ENCODE measurements around the gene CDCA5. TPM values are rescaled to one million over a fixed set of nuclear protein-coding genes. Genes with fewer than 3 reads are reported as not detected.

Gene CDCA5
- polyA plus RNA-seq, 2 of the 4 experiments (the other 2 are of a cell fraction), result 30.9 to 46.0 TPM

DNA sequence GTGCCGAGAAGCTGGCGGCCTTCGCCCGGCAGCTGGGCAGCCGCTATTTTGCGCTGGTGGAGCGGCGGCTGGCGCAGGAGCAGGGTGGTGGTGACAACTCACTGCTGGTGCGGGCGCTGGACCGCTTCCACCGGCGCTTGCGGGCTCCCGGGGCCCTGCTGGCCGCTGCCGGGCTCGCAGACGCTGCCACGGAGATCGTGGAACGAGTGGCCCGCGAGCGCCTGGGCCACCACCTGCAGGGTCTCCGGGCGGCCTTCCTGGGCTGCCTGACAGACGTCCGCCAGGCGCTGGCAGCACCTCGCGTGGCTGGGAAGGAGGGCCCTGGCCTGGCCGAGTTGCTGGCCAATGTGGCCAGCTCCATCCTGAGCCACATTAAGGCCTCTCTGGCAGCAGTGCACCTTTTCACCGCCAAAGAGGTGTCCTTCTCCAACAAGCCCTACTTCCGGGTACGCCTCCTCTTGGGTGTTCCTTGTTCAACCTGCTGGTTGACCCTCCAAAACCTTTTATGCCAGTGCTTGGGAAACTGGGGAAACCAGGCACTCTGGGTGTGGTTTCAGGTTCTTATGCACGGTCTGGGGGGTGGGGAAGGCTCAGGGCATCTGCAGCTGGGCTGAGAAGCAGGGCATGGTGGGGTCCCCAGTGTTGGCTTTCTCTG lies 24.8 kb upstream of the CDCA5 start:
- CTCF ChIA-PET, result interaction anchor here (0.6 to 6.6 kb wide), 10 partner anchors 11 to 262 kb away, joined by 3 to 153 read pairs (median 4); partner anchors contain the start of genes ARL2, FAU, MRPL49 and VPS51

DNA sequence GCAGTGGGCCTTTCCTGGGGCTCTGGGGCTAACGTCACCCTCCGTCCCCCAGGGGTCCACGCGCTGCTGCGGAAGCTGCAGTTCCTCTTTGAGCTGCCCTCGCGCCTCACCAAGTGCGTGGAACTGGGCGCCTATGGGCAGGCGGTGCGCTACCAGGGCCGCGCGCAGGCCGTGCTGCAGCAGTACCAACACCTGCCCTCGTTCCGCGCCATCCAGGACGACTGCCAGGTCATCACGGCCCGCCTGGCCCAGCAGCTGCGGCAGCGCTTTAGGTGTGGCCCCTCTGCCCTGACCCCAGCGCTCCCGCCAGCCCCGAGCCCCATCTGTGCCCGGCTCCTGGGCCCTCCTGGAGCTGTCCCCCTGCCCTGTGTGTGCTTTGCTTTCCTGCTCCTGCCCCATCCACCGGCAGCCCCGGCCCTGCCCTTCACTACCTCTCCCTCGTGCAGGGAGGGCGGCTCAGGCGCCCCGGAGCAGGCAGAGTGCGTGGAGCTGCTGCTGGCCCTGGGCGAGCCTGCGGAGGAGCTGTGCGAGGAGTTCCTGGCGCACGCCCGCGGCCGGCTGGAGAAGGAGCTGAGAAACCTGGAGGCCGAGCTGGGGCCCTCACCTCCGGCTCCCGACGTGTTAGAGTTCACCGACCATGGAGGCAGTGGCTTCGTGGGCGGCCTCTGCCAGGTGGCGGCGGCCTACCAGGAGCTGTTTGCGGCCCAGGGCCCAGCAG lies 24.1 kb upstream of the CDCA5 start:
- 94% methylated on average over 27 of the region's 52 CpGs for WGBS (ENCODE audit: missing lambda C conversion rate)
- Histone ChIP-seq H3K4me1 (peaks cover 15% of the 10 kb centered on the region; the same call in 2 of the 3 replicates), H3K27ac (no peak overlapping the region), H3K9me3 (no peaks in the 10 kb centered on the region), H3K4me3 (no peak overlapping the region), H3K4me2 (no peak overlapping the region)
- ATAC-seq (no peak), FAIRE-seq (no peak), DNase-seq (ENCODE audit: low read depth in 1 of 2, low spot score in 1 of 2) (no peak)
- POLR2A ChIA-PET, result interaction anchor here (0.9 to 1.0 kb wide), 2 partner anchors 10 to 14 kb away, joined by 3 to 4 read pairs; partner anchors contain the start of genes FAU, MRPL49 and ZNHIT2
- CTCF ChIA-PET, result interaction anchor here (0.6 to 6.6 kb wide), 10 partner anchors 12 to 261 kb away, joined by 3 to 153 read pairs (median 4); partner anchors contain the start of genes ARL2, FAU, MRPL49 and VPS51
- TF ChIP-seq TP53 (CRISPR knock-in tag; IDR thresholded peaks at IDR 0.05) (no peak), HDAC2 (IDR thresholded peaks at IDR 0.05) (no peak), ZNF302 (CRISPR knock-in tag; IDR thresholded peaks at IDR 0.05) (no peak), MAZ (IDR thresholded peaks at IDR 0.05; ENCODE audit: borderline replicate concordance, low read depth, low read length) (no peak), EP300 (IDR thresholded peaks at IDR 0.05) (no peak), HOXB13 (CRISPR knock-in tag; IDR thresholded peaks at IDR 0.05; ENCODE audit: low read depth) (no peak), CBX8 (IDR thresholded peaks at IDR 0.05) (no peak), MYC (IDR thresholded peaks at IDR 0.05; ENCODE audit: borderline replicate concordance, low read length) (no peak), FOSB (CRISPR knock-in tag; IDR thresholded peaks at IDR 0.05) (no peak), EHF (CRISPR knock-in tag; IDR thresholded peaks at IDR 0.05) (no peak), NPAS2 (CRISPR knock-in tag; IDR thresholded peaks at IDR 0.05; ENCODE audit: borderline replicate concordance) (no peak), GATA3 (IDR thresholded peaks at IDR 0.05; ENCODE audit: borderline replicate concordance) (no peak), FOSL2 (IDR thresholded peaks at IDR 0.05) (no peak), FOSL2 (CRISPR knock-in tag; IDR thresholded peaks at IDR 0.05) (no peak), RNF2 (IDR thresholded peaks at IDR 0.05; ENCODE audit: borderline replicate concordance, low read depth) (no peak)

More for the DNA sequence above, 24.8 kb upstream of the CDCA5 start:
- POLR2A ChIA-PET, result interaction anchor here (0.9 to 1.0 kb wide), 2 partner anchors 9 to 14 kb away, joined by 3 to 4 read pairs; partner anchors contain the start of genes FAU, MRPL49 and ZNHIT2
- TF ChIP-seq, protein P1, sequence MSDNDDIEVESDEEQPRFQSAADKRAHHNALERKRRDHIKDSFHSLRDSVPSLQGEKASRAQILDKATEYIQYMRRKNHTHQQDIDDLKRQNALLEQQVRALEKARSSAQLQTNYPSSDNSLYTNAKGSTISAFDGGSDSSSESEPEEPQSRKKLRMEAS (IDR thresholded peaks at IDR 0.05), result no peak
- no peak for TF ChIP-seq CBX8 (IDR thresholded peaks at IDR 0.05)
- no peak for TF ChIP-seq RARB (CRISPR knock-in tag; IDR thresholded peaks at IDR 0.05)
- TF ChIP-seq, protein P2, sequence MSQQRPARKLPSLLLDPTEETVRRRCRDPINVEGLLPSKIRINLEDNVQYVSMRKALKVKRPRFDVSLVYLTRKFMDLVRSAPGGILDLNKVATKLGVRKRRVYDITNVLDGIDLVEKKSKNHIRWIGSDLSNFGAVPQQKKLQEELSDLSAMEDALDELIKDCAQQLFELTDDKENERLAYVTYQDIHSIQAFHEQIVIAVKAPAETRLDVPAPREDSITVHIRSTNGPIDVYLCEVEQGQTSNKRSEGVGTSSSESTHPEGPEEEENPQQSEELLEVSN (IDR thresholded peaks at IDR 0.05; ENCODE audit: borderline replicate concordance, low read depth), result no peak
- TF ChIP-seq NPAS2 (CRISPR knock-in tag; IDR thresholded peaks at IDR 0.05; ENCODE audit: borderline replicate concordance), result no peak
- no peak for TF ChIP-seq FOSL2 (IDR thresholded peaks at IDR 0.05)
- TF ChIP-seq FOSL2 (CRISPR knock-in tag; IDR thresholded peaks at IDR 0.05), result no peak
- no peak for TF ChIP-seq ESRRA (IDR thresholded peaks at IDR 0.05; ENCODE audit: borderline replicate concordance, low read length)
- TF ChIP-seq CHD4 (IDR thresholded peaks at IDR 0.05; ENCODE audit: borderline replicate concordance), result no peak
- TF ChIP-seq MYC (IDR thresholded peaks at IDR 0.05; ENCODE audit: borderline replicate concordance, low read length), result no peak
- TF ChIP-seq SREBF2 (IDR thresholded peaks at IDR 0.05), result no peak
- TF ChIP-seq MAFK (IDR thresholded peaks at IDR 0.05; ENCODE audit: partially characterized antibody), result no peak
- TF ChIP-seq NFE2L2 (conservative IDR thresholded peaks at IDR 0.05; ENCODE audit: low read length), result no peak
- no peak for TF ChIP-seq GATA3 (IDR thresholded peaks at IDR 0.05; ENCODE audit: borderline replicate concordance)
- TF ChIP-seq POLR2A (IDR thresholded peaks at IDR 0.05; ENCODE audit: low read length), result no peak
- TF ChIP-seq, protein P3, sequence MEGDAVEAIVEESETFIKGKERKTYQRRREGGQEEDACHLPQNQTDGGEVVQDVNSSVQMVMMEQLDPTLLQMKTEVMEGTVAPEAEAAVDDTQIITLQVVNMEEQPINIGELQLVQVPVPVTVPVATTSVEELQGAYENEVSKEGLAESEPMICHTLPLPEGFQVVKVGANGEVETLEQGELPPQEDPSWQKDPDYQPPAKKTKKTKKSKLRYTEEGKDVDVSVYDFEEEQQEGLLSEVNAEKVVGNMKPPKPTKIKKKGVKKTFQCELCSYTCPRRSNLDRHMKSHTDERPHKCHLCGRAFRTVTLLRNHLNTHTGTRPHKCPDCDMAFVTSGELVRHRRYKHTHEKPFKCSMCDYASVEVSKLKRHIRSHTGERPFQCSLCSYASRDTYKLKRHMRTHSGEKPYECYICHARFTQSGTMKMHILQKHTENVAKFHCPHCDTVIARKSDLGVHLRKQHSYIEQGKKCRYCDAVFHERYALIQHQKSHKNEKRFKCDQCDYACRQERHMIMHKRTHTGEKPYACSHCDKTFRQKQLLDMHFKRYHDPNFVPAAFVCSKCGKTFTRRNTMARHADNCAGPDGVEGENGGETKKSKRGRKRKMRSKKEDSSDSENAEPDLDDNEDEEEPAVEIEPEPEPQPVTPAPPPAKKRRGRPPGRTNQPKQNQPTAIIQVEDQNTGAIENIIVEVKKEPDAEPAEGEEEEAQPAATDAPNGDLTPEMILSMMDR (IDR thresholded peaks at IDR 0.05), result no peak
- TF ChIP-seq CHD2 (IDR thresholded peaks at IDR 0.05; ENCODE audit: low read length, partially characterized antibody), result no peak
- TF ChIP-seq EHMT2 (IDR thresholded peaks at IDR 0.05; ENCODE audit: low read depth), result no peak
- TF ChIP-seq, protein P4, sequence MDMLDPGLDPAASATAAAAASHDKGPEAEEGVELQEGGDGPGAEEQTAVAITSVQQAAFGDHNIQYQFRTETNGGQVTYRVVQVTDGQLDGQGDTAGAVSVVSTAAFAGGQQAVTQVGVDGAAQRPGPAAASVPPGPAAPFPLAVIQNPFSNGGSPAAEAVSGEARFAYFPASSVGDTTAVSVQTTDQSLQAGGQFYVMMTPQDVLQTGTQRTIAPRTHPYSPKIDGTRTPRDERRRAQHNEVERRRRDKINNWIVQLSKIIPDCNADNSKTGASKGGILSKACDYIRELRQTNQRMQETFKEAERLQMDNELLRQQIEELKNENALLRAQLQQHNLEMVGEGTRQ (IDR thresholded peaks at IDR 0.05), result no peak
- DNase-seq (ENCODE audit: low read depth in 1 of 2, low spot score in 1 of 2) (no peak), FAIRE-seq (no peak), ATAC-seq (no peak)
- Histone ChIP-seq H3K4me3 (no peak overlapping the region), H3K9me3 (no peaks in the 10 kb centered on the region), H3K27ac (no peak overlapping the region), H3K4me1 (peaks cover 22% of the 10 kb centered on the region; the same call in 2 of the 3 replicates), H3K4me2 (no peak overlapping the region)
- 93% methylated on average over 37 of the region's 38 CpGs for WGBS (ENCODE audit: missing lambda C conversion rate)
